BLaER1 treated with 17β-estradiol and CSF1 and Interleukin-3, amounts not matched to agents 10 nM and 100 nM (cell line): Measurements from ENCODE around the gene KIF14.
A peak's percentile ranks its signal among the peaks of the same experiment; 100 is the strongest.
"Not testable (repeated sequence)": the region's sequence is repeated elsewhere in the genome, so short reads cannot be mapped to it uniquely, and the experiment has no call there.

Experiments used
- H3K27ac ChIP-seq, 11 experiments: shearing (Covaris generic); formaldehyde crosslinking; 2 replicates each; pipeline ENCODE4 v1.8.1; 2022
- H3K27me3 ChIP-seq, 11 experiments: shearing (Covaris generic); formaldehyde crosslinking; 2 replicates each; pipeline ENCODE4 v1.8.1; 2022
- H3K36me3 ChIP-seq, 11 experiments: shearing (Covaris generic); formaldehyde crosslinking; 2 replicates each; pipeline ENCODE4 v1.8.1; 2022
- H3K4me1 ChIP-seq, 10 experiments: shearing (Covaris generic); formaldehyde crosslinking; 2 replicates each; pipeline ENCODE4 v1.8.1; 2022
- H3K4me2 ChIP-seq, 11 experiments: shearing (Covaris generic); formaldehyde crosslinking; 2 replicates each; pipeline ENCODE4 v1.8.1; 2022
- H3K4me3 ChIP-seq, 10 experiments: shearing (Covaris generic); formaldehyde crosslinking; 2 replicates each; pipeline ENCODE4 v1.8.1; 2022
- H3K9ac ChIP-seq, 11 experiments: shearing (Covaris generic); formaldehyde crosslinking; 2 replicates each; pipeline ENCODE4 v1.8.1; 2022
- H3K9me3 ChIP-seq, 11 experiments: shearing (Covaris generic); formaldehyde crosslinking; replicated peaks in 1 of 11; 2 replicates each; pipeline ENCODE4 v1.8.1; 2022
- H4K20me1 ChIP-seq, 11 experiments: shearing (Covaris generic); formaldehyde crosslinking; 2 replicates each; pipeline ENCODE4 v1.8.1; 2022
- Cebpa-rat ChIP-seq, 11 experiments: shearing (Covaris generic); IDR thresholded peaks; 2 replicates each; pipeline ENCODE4 v1.8.1; 2022

Gene KIF14

GRCh38 chr1:200540281-200540680 is 80.3 kb downstream of the KIF14 start:
- TF ChIP-seq Cebpa-rat (IDR thresholded peaks at IDR 0.05) = no peak
- Histone ChIP-seq H3K9me3 (no peaks in the 10 kb centered on the region), H3K36me3 (no peaks in the 10 kb centered on the region), H3K4me1 (no peaks in the 10 kb centered on the region), H3K4me3 (no peak overlapping the region), H3K27me3 (no peaks in the 10 kb centered on the region), H3K27ac (no peak overlapping the region), H3K9ac (no peak overlapping the region), H3K4me2 (no peak overlapping the region), H4K20me1 (no peaks in the 10 kb centered on the region)

- Histone ChIP-seq H3K36me3 (no peaks in the 10 kb centered on the region), H3K4me2 (no peak overlapping the region), H3K4me1 (no peaks in the 10 kb centered on the region), H3K27me3 (no peaks in the 10 kb centered on the region), H3K9me3 (no peaks in the 10 kb centered on the region), H3K9ac (no peak overlapping the region), H4K20me1 (no peaks in the 10 kb centered on the region), H3K4me3 (no peak overlapping the region), H3K27ac (no peak overlapping the region)
- no peak for TF ChIP-seq Cebpa-rat (IDR thresholded peaks at IDR 0.05)
These were observed 82.4 kb downstream of the KIF14 start for GRCh38 chr1:200538179-200538578.

DNA sequence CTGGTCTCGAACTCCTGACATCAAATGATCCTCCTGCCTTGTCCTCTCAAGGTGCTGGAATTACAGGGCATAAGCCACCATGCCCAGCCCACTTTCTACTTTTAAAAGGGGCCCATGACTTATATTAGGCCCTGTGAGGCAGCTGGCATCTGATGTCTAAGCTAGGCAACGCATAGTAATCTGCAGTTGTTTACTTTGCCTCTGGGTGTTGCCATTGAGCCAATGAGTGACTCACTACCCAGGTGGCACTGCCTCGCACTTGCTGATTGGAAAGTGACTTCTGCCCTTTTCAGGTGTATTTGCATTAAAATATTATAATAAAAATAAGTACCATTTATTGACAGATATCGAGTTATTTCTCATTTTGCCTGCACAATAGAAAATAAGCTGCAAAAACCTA is 84.9 kb downstream of the KIF14 start:
- no peak for TF ChIP-seq Cebpa-rat (IDR thresholded peaks at IDR 0.05)
- H3K4me1 ChIP-seq = peaks cover 0 to 6% (median 5%) of the 10 kb centered on the region in 10 experiments; a peak in 10 of 20 replicates
- H3K4me3 ChIP-seq = no peak overlapping the region
- H3K9me3 ChIP-seq = no peaks in the 10 kb centered on the region
- H3K27ac ChIP-seq = no peak overlapping the region
- no peaks in the 10 kb centered on the region for H3K27me3 ChIP-seq
- no peaks in the 10 kb centered on the region for H3K36me3 ChIP-seq
- no peak overlapping the region for H3K9ac ChIP-seq
- H4K20me1 ChIP-seq = no peaks in the 10 kb centered on the region
- no peak overlapping the region for H3K4me2 ChIP-seq

- Histone ChIP-seq H3K4me1 (peaks cover 6 to 16% (median 10%) of the 10 kb centered on the region in 10 experiments; a peak in 17 of 20 replicates), H3K36me3 (no peaks in the 10 kb centered on the region), H3K27ac (no peak overlapping the region), H3K9ac (no peak overlapping the region), H3K27me3 (no peaks in the 10 kb centered on the region), H3K4me2 (peak overlapping the region in 2 of 11 experiments; percentile 7; a peak in 1 of 22 replicates), H3K4me3 (no peak overlapping the region), H4K20me1 (no peaks in the 10 kb centered on the region), H3K9me3 (no peaks in the 10 kb centered on the region)
- TF ChIP-seq Cebpa-rat (IDR thresholded peaks at IDR 0.05) = no peak
These were observed 89.8 kb downstream of the KIF14 start for GRCh38 chr1:200530623-200531261.

DNA sequence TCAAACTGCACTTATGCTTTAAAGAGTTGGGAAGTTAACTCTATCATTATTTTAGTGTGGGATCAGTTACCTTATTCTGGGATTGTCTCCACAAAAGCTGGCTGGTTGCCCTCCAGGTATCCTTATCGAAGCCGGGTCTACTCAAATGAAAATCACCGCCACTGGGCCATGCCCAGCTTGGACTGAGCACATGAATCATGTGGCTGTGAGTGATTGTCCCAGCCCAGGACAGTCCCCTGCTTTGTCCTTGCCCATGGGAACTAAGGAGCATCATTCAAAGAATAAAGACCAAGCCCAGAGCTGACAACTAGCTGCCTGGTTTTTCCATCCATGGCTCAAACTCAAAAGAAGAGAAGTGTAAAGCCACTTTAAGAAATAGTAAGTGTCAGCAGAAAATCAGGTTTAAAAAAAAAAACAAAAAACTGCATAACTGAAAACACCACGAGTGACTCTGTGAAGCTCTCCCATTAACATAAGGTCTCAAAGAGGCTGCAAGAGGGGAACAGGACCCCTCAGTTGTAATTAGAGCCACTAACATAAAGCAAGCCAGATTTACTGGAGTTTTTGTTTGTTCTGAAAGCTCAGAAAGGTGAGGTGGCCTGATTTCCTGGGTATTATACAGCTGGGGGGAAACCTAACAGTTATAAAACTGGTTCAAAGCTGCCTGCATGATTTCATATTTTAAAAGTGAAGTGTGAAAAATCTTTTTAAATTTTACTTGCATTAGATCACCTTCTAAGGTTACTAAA is 91.5 kb downstream of the KIF14 start:
- Histone ChIP-seq H3K4me2 (no peak overlapping the region), H3K4me1 (peaks cover 16 to 33% (median 25%) of the 10 kb centered on the region in 10 experiments), H3K36me3 (no peaks in the 10 kb centered on the region), H3K27me3 (no peaks in the 10 kb centered on the region), H3K27ac (no peak overlapping the region), H3K9ac (no peak overlapping the region), H3K4me3 (no peak overlapping the region), H3K9me3 (no peaks in the 10 kb centered on the region), H4K20me1 (no peaks in the 10 kb centered on the region)
- TF ChIP-seq Cebpa-rat (IDR thresholded peaks at IDR 0.05) = no peak

- Histone ChIP-seq H3K27ac (no peak overlapping the region), H3K9me3 (no peaks in the 10 kb centered on the region), H3K36me3 (no peaks in the 10 kb centered on the region)
These were observed 92.9 kb downstream of the KIF14 start for GRCh38 chr1:200527670-200528069.

DNA sequence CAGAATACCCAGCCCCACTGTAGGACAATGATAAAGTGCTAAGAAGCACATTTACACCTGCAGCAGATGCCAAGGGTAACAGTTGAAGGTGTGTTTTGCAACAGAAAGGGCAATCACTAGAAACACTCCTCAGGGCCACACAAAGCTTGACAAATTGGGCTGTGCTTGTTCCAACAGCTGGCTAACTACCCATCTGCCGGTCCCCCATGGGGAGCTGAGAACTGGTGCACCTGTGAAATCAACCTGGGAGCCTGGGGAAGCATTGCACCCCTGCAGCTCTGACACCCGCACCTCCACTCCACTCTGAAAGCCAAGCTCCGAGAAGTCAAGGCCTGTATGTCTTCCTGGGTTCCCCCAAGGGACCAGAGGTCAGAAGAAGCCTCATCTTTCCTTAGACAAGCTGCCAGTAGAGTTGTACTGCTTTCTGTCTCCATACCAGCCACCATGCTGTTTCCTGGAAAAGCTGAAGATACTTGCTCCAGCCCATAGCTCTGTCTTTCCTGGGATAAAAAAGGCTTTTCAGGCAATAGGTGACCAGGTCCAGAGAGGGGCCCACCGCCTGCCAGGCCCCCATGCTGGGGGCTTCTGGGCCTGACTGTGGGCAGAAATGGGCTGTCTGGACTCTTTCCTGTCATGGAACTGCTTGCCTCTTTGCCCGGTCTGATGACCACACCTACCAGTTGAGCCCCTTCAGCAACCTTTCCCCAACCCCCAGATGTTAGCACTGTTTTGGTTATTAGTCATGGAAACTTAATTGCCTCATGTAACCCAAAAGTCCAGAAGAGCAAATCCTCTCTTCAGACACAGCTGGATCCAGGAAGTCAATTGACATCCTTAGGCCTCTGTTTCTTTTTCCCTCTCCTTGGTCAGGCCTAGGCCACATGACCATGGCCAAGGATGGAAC is 93.6 kb downstream of the KIF14 start:
- no peaks in the 10 kb centered on the region for H3K36me3 ChIP-seq
- no peak for TF ChIP-seq Cebpa-rat (IDR thresholded peaks at IDR 0.05)
- peaks cover 18 to 35% (median 27%) of the 10 kb centered on the region in 10 experiments for H3K4me1 ChIP-seq
- H4K20me1 ChIP-seq = no peaks in the 10 kb centered on the region
- no peaks in the 10 kb centered on the region for H3K27me3 ChIP-seq
- peak overlapping the region in 5 of 11 experiments; percentile 6 to 47 (median 7); a peak in 3 of 22 replicates for H3K4me2 ChIP-seq
- H3K9ac ChIP-seq = no peak overlapping the region
- no peak overlapping the region for H3K27ac ChIP-seq
- no peak overlapping the region for H3K4me3 ChIP-seq
- no peaks in the 10 kb centered on the region for H3K9me3 ChIP-seq

More at GRCh38 chr1:200527670-200528069, 92.9 kb downstream of the KIF14 start:
- no peak for TF ChIP-seq Cebpa-rat (IDR thresholded peaks at IDR 0.05)
- no peak overlapping the region for H3K4me3 ChIP-seq
- peaks cover 18 to 35% (median 27%) of the 10 kb centered on the region in 10 experiments for H3K4me1 ChIP-seq
- no peak overlapping the region for H3K4me2 ChIP-seq
- no peaks in the 10 kb centered on the region for H4K20me1 ChIP-seq
- no peak overlapping the region for H3K9ac ChIP-seq
- H3K27me3 ChIP-seq = no peaks in the 10 kb centered on the region

GRCh38 chr1:200525090-200525987 is 95.2 kb downstream of the KIF14 start:
- Histone ChIP-seq H4K20me1 (no peaks in the 10 kb centered on the region), H3K27me3 (no peaks in the 10 kb centered on the region), H3K4me2 (peak overlapping the region in 10 of 11 experiments; percentile 38 to 71 (median 46); a peak in 13 of 22 replicates), H3K9me3 (no peaks in the 10 kb centered on the region), H3K4me3 (no peak overlapping the region), H3K36me3 (no peaks in the 10 kb centered on the region), H3K4me1 (peaks cover 11 to 31% (median 21%) of the 10 kb centered on the region in 10 experiments), H3K9ac (no peak overlapping the region), H3K27ac (no peak overlapping the region)
- TF ChIP-seq Cebpa-rat (IDR thresholded peaks at IDR 0.05) = no peak

DNA sequence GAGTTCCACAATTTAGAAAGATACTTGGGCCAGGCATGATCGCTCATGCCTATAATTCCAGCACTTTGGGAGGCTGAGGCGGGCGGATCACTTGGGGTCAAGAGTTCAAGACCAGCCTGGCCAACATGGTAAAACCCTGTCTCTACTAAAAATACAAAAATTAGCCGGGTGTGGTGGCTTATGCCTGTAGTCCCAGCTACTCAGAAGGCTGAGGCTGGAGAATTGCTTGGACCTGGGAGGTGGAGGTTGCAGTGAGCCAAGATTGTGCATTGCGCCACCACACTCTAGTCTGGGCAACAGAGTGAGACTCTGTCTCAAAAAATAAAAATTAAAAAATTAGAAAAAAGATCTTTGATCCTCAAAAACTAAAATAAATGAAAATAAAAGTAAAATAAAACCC is 96.0 kb downstream of the KIF14 start:
- H3K27me3 ChIP-seq, H3K9me3 ChIP-seq, H3K4me3 ChIP-seq, H3K27ac ChIP-seq, H4K20me1 ChIP-seq, H3K36me3 ChIP-seq, H3K9ac ChIP-seq: not testable (repeated sequence)
- peak overlapping the region; percentile 36 to 71 (median 44); a peak in 19 of 22 replicates for H3K4me2 ChIP-seq
- H3K4me1 ChIP-seq = peaks cover 11 to 31% (median 24%) of the 10 kb centered on the region in 10 experiments
